Heart right ventricle (tissue), 16 donors: ENCODE results near the gene DOCK10. TPM values are rescaled to one million over a fixed set of nuclear protein-coding genes. Genes with fewer than 3 reads are reported as not detected.

Experiments
- ATAC-seq, 8 donors: fragments of 200-7000 bp; cut with Tn5 transposase; one replicate each; pipeline ENCODE4 v1.9.1; 2020; ENCODE audit warnings: mild to moderate bottlenecking in 8 of 8, moderate library complexity in 8 of 8, moderate number of reproducible peaks in 1 of 8
- DNase-seq, 2 donors: peaks; one replicate each; pipeline ENCODE4 v3.0.0-alpha.2; 2020
- H3K27ac ChIP-seq, 10 donors: fragments of 200-600 bp; sonication (generic) in 2 of 10; one replicate each; pipeline versions ENCODE4 v1.5.0 to v1.8.0; 2020 to 2022; ENCODE audit warnings: mild to moderate bottlenecking in 3 of 10
- H3K27me3 ChIP-seq, 7 donors: fragments of 200-600 bp; one replicate each; pipeline ENCODE4 v1.8.0; 2021 to 2022; ENCODE audit warnings: mild to moderate bottlenecking in 2 of 7
- H3K36me3 ChIP-seq, 9 donors: fragments of 200-600 bp; sonication (generic) in 1 of 9; one replicate each; pipeline versions ENCODE4 v1.5.0 to v1.8.0; 2020 to 2022; ENCODE audit warnings: mild to moderate bottlenecking in 2 of 9
- H3K4me1 ChIP-seq, 9 donors: fragments of 200-600 bp; sonication (generic) in 1 of 9; one replicate each; pipeline versions ENCODE4 v1.5.0 to v1.8.0; 2020 to 2022; ENCODE audit warnings: mild to moderate bottlenecking in 4 of 9
- H3K4me3 ChIP-seq, 10 donors: fragments of 200-600 bp; sonication (generic) in 2 of 10; one replicate each; pipeline versions ENCODE4 v1.5.0 to v1.8.0; 2020 to 2022; ENCODE audit warnings: mild to moderate bottlenecking in 7 of 10, moderate library complexity in 2 of 10
- H3K9me3 ChIP-seq, 11 donors: fragments of 200-600 bp in 10 of 11; sonication (generic) in 2 of 11; one replicate each; pipeline versions ENCODE4 v1.5.0 to v1.8.0; 2013 to 2022; ENCODE audit warnings: mild to moderate bottlenecking in 2 of 11, control low read depth in 1 of 11, moderate library complexity in 1 of 11
- CTCF ChIP-seq, 9 donors: fragments of 200-600 bp; sonication (generic) in 2 of 9; IDR thresholded peaks; one replicate each; pipeline versions ENCODE4 v1.5.0 to v1.8.0; 2021 to 2022; ENCODE audit warnings: antibody characterized with exemption in 9 of 9, mild to moderate bottlenecking in 5 of 9, moderate library complexity in 1 of 9
- WGBS, 2 donors: extraction: QIAGEN DNeasy Blood & Tissue Kit; methylation state at CpG; one replicate each; pipeline ENCODE4 v1.1.7; 2013; ENCODE audit warnings: inconsistent platforms in 1 of 2; 5-methylcytosine and 5-hydroxymethylcytosine counted together
- intact Hi-C, 10 donors: fragments of 100-400 bp; cut with DNase I; formaldehyde crosslinking; loops; one replicate each; pipeline versions ENCODE4 v1.11.1 to v1.14.2; 2022
- polyA plus RNA-seq, 2 donors: library from polyadenylated mRNA; stranded (reverse); fragments of 200-250 nt; gene quantifications; one replicate each; pipeline ENCODE4 v1.2.3, GENCODE V29; 2013
- total RNA-seq, 10 donors: library from RNA; stranded (reverse); fragmentation: NEBNext Ultra II Directional in 3 of 10; extraction: Animal tissue kit (Norgen Biotek cat#: 25700) in 3 of 10; gene quantifications; one replicate each; pipeline versions ENCODE4 v1.2.1 to v1.2.4, GENCODE V29; 2021 to 2023
- donor health status: Arrhythmogenic right ventricular cardiomyopathy.
- donor health status: ischemic (EF 13 %, LVEDD 7.1; RV severe dilation, severe dysfunction).
- donor health status: healthy with polysubstance abuse.
- donor health status: DM: no; HTN: yes; CAD: no.
- donor health status: DM: no; HTN: no; CAD: no.
- donor health status: ischemic (EF 25% LVEDD 6.9; RV normal size, moderate dysfunction).
- donor health status: ischemic (EF 25% LVEDD 5.7; RV mildly dilated, moderate dysfunction).
- donor health status: healthy.
- donor health status: DM: yes; HTN: yes; CAD: no.
- donor health status: Ischemic cardiomyopathy.
- donor health status: ischemic (EF 35%, LVEDD 5.7; RV mildly dilated, moderate dysfunction).
- donor health status: nonischemic (EF 11% LVEDD 7.7; RV severe dilation, severe dysfunction).
- donor health status: DM: yes; HTN: yes; CAD: no.
- donor health status: PGD.
- donor health status: ischemic (EF 29% LVEDD 5.4; RV normal size, mild dysfunction).
- donor health status: nonischemic (EF 23%, LVEDD 6.1; RV moderate dilation, normal function).

DOCK10 gene
- total and polyA plus RNA-seq, 12 donors = 0.77 to 18.9 (median 1.4) TPM

GRCh38 chr2:224777559-224777930, 264.7 kb downstream of the DOCK10 start:
- WGBS, 2 donors = 71 to 73% methylated on average over 3 of the region's 3 CpGs
- Histone ChIP-seq H3K4me1 (no peaks in the 10 kb centered on the region), H3K4me3 (no peak overlapping the region), H3K9me3 (no peaks in the 10 kb centered on the region), H3K36me3 (peaks cover 0 to 60% (median 0%) of the 10 kb centered on the region in 9 donors), H3K27me3 (no peaks in the 10 kb centered on the region), H3K27ac (no peak overlapping the region)
- intact Hi-C loops = loop anchor here in 8 of 10 donors (5.0 to 10.0 kb wide), 6 partner anchors 123 to 900 kb away; no protein-coding TSS in a partner anchor
- no peak for ATAC-seq
- no peak for TF ChIP-seq CTCF (IDR thresholded peaks at IDR 0.05)
- no peak for DNase-seq

DNA sequence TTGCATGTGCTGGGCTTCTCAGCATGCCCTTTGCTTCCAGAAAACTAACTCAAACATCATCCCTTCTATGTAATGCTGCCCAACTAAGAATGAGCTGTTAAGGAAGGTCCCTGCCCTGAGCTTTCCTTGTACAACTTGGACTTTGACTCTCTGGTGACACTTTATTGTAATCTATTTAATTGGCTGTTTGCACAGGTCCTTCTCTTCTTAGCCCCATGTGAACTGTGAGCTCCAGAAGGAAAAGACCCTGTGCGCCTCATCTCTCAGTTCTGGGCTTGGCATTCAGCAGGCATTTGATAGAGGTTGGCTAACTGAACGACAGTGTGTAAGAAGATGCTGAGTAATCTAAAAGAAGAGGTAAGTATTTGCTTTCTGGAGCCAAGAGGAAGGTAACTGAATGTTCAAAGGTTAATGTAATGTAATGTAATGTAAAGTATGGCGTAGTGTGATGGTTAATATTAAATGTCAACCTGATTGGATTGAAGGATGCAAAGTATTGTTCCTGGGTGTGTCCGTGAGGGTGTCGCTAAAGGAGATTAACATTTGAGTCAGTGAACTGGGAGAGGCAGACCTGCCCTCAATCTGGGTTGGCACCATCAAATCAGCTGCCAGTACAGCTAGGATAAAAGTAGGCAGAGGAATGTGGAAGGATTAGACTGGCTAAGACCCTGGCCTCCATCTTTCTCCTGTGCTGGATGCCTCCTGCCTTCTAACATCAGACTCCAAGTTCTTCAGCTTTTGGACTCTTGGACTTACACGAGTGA, 265.3 kb downstream of the DOCK10 start:
- no peak for DNase-seq
- H3K27ac ChIP-seq = no peak overlapping the region
- 80 to 88% methylated on average over 6 of the region's 6 CpGs for WGBS, 2 donors
- H3K4me3 ChIP-seq = no peak overlapping the region
- H3K4me1 ChIP-seq = no peaks in the 10 kb centered on the region
- no peaks in the 10 kb centered on the region for H3K9me3 ChIP-seq
- no peak for ATAC-seq
- peaks cover 0 to 61% (median 0%) of the 10 kb centered on the region in 9 donors for H3K36me3 ChIP-seq
- TF ChIP-seq CTCF (IDR thresholded peaks at IDR 0.05) = no peak
- no peaks in the 10 kb centered on the region for H3K27me3 ChIP-seq
- intact Hi-C loops = loop anchor here in 8 of 10 donors (5.0 to 10.0 kb wide), 6 partner anchors 122 to 900 kb away; no protein-coding TSS in a partner anchor

GRCh38 chr2:224775647-224776046, 266.6 kb downstream of the DOCK10 start:
- H3K4me1 ChIP-seq = no peaks in the 10 kb centered on the region
- no peaks in the 10 kb centered on the region for H3K9me3 ChIP-seq
- no peak for ATAC-seq
- no peaks in the 10 kb centered on the region for H3K27me3 ChIP-seq
- WGBS, 2 donors = 70 to 76% methylated on average over 1 of the region's 1 CpG
- no peak overlapping the region for H3K27ac ChIP-seq
- TF ChIP-seq CTCF (IDR thresholded peaks at IDR 0.05) = no peak
- no peak overlapping the region for H3K4me3 ChIP-seq
- intact Hi-C loops = loop anchor here in 8 of 10 donors (5.0 to 10.0 kb wide), 6 partner anchors 121 to 902 kb away; no protein-coding TSS in a partner anchor
- no peak for DNase-seq
- peaks cover 0 to 74% (median 0%) of the 10 kb centered on the region in 9 donors for H3K36me3 ChIP-seq

DNA sequence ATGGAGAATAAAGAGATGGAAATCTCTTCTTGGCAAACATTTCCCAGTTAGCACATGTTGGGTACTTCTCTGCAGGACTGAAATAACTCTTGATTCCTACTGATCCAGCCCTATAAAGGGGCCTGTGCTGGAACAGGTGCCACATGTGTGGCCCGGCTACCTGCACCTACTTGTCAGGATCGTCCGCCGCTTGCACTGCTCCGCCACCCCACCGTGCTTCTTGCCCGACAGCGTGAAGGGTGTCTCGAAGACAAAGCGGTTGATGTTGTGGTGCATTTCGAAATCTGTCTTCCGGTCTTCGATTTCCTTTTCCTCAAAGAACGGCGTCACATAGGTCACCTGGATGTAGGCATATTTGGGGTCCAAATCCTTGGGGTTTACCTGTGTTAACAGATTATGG, 267.5 kb downstream of the DOCK10 start:
- ATAC-seq (no peak), DNase-seq (no peak)
- intact Hi-C loops = loop anchor here in 8 of 10 donors (5.0 to 10.0 kb wide), 6 partner anchors 120 to 903 kb away; no protein-coding TSS in a partner anchor
- no peak for TF ChIP-seq CTCF (IDR thresholded peaks at IDR 0.05)
- Histone ChIP-seq H3K4me1 (no peaks in the 10 kb centered on the region), H3K4me3 (no peak overlapping the region), H3K9me3 (no peaks in the 10 kb centered on the region), H3K27me3 (no peaks in the 10 kb centered on the region), H3K27ac (no peak overlapping the region), H3K36me3 (peaks cover 0 to 83% (median 0%) of the 10 kb centered on the region in 9 donors)
- 94 to 96% methylated on average over 15 of the region's 15 CpGs for WGBS, 2 donors
